Ovary (tissue), 1 donor: ENCODE data around the gene FAM222B.
"Not testable (repeated sequence)": the region's sequence is repeated elsewhere in the genome, so short reads cannot be mapped to it uniquely, and the experiment has no call there.

Experiments used
- EP300 ChIP-seq: sonication (generic); formaldehyde crosslinking; IDR thresholded peaks from one replicate; pipeline ENCODE4 v1.6.1; 2017; ENCODE audit warnings: antibody characterized with exemption
- POLR2A ChIP-seq: fragments of 450-650 bp; IDR thresholded peaks from one replicate; pipeline ENCODE4 v1.6.1; 2017; ENCODE audit warnings: antibody characterized with exemption, mild to moderate bottlenecking, moderate library complexity

DNA sequence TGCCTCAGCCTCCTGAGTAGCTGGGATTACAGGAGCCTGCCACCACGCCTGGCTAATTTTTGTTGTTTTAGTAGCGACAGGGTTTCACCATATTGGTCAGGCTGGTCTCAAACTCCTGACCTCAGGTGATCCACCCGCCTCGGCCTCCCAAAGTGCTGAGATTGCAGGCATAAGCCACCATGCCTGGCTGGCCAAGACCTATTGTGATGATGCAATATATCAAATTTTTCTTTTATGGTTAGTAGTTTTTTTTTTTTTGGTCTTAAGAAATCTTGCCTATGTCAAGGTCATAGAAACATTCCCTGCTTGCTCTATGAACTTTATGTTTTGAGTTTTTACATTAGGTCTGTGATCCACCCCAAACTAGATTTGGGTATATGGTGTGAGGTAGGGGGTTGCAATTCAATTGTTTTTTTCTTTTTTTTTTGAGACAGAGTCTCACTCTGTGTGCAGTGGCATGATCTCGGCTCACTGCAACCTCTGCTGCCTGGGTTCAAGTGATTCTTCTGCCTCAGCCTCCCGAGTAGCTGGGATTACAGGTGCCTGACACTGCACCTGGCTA, 34.6 kb upstream of the FAM222B start:
- TF ChIP-seq EP300, POLR2A: not testable (repeated sequence)
